HG02763 (cell line): Measurements from ENCODE around the gene MAP2K2.

Source experiments
- ATAC-seq: cut with Tn5 transposase; IDR thresholded peaks from one replicate; pipeline ENCODE4 v1.9.1; 2021; ENCODE audit warnings: mild to moderate bottlenecking, moderate library complexity; ENCODE audit not compliant: unreplicated experiment

The MAP2K2 gene

GRCh38 chr19:4046946-4047683 is 76.8 kb downstream of the MAP2K2 start:
- no peak for ATAC-seq

GRCh38 chr19:4046362-4046691 is 77.6 kb downstream of the MAP2K2 start:
- ATAC-seq = no peak

GRCh38 chr19:4045597-4046361 is 78.1 kb downstream of the MAP2K2 start:
- ATAC-seq = no peak

GRCh38 chr19:4044990-4045465 is 78.9 kb downstream of the MAP2K2 start:
- no peak for ATAC-seq

- no peak for ATAC-seq
Measured at GRCh38 chr19:4043966-4044715, 79.8 kb downstream of the MAP2K2 start.

GRCh38 chr19:4043401-4043800 is 80.5 kb downstream of the MAP2K2 start:
- no peak for ATAC-seq

- no peak for ATAC-seq
Measured at GRCh38 chr19:4042731-4043082, 81.2 kb downstream of the MAP2K2 start.

GRCh38 chr19:4042064-4042730 is 81.7 kb downstream of the MAP2K2 start:
- ATAC-seq = no peak
